Hematopoietic multipotent progenitor cell treated with erythropoietin and hydrocortisone succinate and interleukin-3 and kit ligand, for 8 days (in vitro differentiated cells): Measurements from ENCODE around the gene NREP.

Experiments
- DNase-seq: peaks from one replicate; pipeline ENCODE4 v3.0.0-alpha.2; 2015

Gene NREP

GRCh38 chr5:111764019-111764418 is 7.0 kb upstream of the NREP start:
- DNase-seq = no peak

DNA sequence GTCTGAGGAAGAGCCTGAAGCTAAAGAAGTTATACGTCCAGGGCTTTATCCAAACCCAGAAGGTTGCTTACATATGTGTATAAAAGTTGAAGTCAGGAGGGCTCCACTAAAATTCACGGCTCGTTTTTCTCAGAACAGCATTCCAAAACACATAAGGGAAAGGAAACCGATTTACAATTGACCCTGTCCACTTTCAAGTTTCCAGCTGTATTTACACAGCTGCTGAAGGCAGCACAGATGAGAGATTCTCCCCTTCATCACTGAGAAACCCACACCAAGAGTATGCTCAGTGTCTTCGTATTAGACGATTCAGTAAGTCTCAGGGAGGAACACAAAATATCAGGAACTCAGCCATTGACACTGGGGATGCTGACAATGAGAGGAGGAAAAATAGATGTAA is 5.9 kb upstream of the NREP start:
- DNase-seq = no peak

GRCh38 chr5:111758284-111758628 is 1.3 kb upstream of the NREP start:
- DNase-seq = no peak

DNA sequence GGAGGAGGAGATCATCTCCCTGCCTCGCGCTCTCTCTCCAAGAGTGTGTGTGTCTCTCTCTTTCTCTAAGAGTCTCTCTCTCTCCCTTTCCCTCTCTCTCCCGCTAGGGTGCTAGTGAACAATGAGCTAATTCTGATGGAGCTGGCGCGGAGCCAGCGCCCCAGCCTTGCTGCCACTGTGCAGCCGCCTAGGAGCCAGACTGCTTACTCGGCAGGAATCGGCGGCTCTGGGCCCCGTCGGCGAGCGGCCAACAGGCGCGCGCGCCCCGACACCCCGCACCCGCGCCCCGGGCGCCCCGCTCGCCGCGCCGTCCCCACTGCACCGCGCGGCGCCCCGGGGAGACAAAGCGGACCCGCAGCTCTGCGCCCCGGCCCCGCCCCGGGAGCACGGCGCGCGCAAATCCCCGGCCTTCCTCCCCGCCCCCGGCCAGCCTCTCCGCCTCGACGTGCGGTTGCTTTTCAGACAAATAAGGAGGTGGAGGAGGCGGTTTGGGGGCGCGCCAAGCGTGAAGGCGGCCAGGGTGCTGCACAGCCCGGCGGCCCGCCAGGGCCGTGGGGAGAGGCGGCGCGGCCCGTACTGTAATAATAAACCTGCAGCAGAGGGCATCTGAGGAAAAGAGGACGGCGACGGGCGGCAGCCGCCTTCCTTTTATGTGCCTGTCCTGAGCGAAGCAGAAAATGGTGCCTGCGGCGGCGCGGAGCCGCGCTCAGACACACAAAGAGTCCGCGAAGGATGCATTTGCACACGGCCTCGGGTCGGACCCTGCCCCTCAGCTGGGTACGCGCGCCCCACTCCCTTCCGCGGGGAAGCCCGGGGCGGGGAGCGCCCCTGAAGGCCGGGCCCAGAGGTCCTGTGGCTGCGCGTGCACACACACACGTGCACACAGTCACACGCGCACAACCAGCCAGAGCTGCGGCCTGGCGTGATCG is 625 bp upstream of the NREP start:
- DNase-seq = peak; percentile 94

- DNase-seq = peak; percentile 26
Observed at GRCh38 chr5:111755942-111756381, 1.0 kb downstream of the NREP start.

DNA sequence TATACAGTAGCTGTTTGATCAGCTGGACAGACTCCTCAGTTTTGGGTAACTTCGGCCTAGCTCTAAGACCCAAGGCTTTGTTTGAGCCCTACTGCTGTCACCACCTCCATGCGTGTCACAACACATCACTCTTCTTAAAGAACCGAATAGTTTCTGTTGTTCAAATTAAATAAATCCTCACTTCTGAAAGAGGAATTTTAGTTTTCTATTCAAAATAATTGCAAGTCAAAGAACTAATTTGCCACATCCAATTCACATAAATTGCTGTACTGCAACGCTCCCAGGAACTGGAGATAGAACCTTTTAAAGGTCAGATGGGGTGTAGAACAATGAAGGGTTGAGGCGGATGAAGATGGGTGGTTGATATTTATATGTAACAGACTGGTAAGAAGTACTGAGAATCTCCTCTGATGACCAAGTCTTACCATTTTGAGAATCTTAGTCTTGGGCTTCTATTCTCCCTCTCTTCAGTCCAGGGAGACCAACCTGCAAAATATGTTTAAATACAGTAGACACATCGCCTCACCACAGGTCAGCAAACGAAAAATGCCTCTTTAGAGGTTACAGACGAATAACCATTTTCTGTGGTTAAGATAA is 1.6 kb downstream of the NREP start:
- DNase-seq = peak; percentile 7

DNA sequence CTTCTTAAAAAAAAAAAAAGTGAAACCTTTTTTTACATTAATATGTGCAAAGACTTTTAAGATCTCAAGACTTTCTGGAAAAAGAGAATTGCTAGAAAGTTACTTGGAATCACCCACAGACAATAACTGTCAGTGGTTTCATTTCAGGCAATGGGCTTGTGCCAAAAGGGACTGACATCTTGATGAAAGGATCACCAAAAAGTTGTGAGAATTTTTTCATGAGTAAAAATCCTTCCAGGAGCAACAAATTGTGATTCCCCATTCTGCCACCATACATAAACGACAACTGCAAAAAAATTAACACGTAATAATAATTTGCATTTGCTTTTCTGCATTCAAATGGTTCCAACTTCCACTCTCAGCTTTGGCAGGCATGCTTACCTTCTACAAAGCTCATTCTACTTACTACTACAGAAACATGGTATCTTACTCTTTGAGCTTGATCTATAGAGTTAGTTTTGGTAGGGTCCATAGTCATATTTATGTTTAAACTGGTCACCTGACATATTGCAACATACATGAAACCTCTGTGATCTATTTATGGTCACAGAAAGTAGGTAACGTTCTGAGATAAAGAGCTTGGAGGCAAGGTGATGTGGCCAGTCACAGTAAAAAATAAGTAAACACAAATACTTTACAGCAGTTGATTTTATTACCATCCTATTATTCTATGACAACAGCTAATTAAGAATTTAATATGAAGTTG is 3.0 kb downstream of the NREP start:
- no peak for DNase-seq

- no peak for DNase-seq
Observed at GRCh38 chr5:111752426-111752965, 4.5 kb downstream of the NREP start.

GRCh38 chr5:111749303-111750026 is 7.5 kb downstream of the NREP start:
- no peak for DNase-seq

GRCh38 chr5:111748304-111748763 is 8.7 kb downstream of the NREP start:
- DNase-seq = peak; percentile 10

- no peak for DNase-seq
Observed at GRCh38 chr5:111747337-111747736, 9.7 kb downstream of the NREP start.

GRCh38 chr5:111746791-111747190 is 10.2 kb downstream of the NREP start:
- no peak for DNase-seq

DNA sequence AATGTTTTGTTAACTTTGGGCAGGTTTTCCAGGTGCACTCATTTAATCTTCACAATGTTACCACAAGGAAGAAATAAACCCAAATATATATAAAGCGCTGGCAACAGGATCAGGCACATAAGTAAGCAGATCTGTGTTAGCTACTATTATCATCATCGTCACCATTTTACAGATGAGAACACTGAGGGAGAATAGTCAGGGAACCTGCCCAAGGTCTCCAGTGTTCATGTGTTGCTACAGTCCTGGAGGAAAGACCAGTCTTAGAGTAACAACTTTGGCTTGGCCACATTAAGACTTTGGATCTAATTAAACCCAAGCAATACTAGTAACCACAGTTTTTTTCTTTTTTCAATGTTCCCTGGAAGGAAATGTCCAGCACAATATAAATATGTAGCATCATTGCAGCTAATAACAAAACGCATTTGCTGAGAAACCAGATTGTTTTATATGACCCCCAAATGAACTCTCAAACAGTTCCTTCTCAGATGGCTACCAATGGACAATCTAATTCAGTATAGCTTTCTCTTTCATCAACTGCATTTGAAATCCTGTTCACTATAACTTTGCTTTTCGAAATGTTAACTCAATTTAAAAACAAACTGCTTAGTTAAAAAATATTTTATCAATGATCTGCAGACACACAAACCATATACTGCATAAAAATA is 11.8 kb downstream of the NREP start:
- no peak for DNase-seq

DNA sequence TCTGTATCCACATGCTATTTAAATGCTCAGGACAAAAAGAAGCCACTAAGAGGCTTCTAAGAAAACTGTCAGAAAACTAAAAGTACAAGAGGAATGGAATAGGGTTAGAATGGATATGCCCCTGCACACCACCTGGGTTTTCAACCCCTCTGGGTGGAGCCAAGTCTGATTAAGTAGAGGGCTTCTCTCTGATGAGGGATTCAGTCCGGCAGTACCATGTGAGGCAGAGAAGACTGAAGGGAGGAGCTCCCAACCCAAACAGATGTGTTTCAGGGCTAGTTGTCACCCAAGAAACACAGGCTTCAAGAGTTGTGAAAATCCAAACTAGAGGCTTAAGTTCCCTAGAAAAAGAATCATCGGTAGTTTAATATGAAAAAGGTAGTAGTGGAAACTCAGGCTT is 12.5 kb downstream of the NREP start:
- no peak for DNase-seq

DNA sequence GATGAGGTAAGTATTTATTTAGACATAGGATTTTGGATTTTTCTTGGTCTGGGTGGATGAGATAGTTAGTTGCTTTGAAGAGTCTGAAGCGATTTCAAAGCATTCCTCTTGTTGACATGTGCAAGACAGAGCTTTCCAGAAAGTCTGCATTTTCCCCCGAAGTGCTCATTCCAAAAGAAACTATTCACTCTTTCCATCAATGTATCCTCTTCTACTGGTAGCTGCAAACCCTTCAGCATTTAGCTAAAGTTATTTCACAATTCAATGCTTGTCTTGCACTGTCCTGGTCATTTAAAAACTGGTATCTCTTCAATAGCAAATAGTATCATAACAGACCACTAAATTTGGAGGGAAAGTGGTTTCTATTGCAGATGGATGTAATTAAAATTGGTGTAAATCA is 13.0 kb downstream of the NREP start:
- no peak for DNase-seq

- no peak for DNase-seq
Observed at GRCh38 chr5:111743512-111743911, 13.5 kb downstream of the NREP start.

DNA sequence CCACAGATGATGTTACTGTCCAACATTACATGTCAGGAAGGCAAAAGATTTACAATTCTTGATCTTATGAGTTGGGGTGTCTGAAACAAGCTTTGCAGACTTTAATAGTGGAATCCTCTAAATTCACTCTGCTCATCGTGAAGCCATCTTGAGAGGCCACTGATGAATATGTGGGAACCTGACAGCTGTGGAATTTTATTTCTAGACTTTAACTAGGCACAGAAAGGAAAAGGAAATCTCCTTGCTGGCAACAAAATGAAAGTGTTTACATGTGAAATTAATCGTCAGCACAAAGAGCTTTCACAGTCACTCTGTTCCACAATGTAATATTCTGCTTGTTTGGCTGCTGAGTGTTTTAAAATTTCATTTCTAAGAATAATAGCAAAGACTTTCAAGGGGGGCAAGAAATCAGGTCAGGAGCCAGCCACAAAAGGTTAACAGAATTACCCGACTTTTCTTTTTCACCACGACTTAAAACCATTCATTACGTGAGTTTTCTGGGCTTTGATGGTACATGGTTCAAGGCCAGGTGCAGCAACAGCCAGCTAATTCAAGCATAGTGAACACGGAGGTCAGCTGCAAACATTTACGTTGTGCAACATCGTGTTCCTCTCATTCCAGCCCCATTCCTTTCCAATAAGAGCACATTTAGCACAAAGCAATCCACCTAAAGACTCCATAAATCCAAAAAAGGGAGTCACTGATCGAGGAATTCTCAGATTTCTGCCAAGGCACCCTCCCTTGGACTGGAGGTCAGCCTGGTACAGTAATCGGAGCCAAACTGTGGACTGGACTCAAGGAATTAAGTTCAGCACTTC is 14.6 kb downstream of the NREP start:
- DNase-seq = no peak

- DNase-seq = no peak
Observed at GRCh38 chr5:111741278-111741677, 15.7 kb downstream of the NREP start.

GRCh38 chr5:111739416-111739815 is 17.6 kb downstream of the NREP start:
- no peak for DNase-seq

DNA sequence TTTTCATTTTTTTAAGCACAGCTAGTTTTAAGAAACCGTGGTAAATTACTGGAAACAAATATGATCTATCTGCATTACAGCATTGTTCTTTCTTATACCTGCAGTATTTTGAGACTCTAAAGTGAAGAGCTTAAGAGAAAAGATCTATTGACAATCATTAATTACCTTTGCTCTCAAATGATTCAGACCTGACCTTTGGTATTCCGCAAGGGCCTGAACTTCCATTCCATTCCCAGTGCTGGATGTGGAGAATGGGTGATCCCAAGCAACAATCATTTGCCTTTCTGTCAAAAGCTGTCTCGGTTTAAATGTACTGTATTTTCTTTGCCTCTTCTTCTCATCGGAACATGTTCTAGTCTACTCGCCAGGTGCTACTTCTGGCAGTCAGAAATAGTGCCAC is 18.9 kb downstream of the NREP start:
- DNase-seq = no peak

DNA sequence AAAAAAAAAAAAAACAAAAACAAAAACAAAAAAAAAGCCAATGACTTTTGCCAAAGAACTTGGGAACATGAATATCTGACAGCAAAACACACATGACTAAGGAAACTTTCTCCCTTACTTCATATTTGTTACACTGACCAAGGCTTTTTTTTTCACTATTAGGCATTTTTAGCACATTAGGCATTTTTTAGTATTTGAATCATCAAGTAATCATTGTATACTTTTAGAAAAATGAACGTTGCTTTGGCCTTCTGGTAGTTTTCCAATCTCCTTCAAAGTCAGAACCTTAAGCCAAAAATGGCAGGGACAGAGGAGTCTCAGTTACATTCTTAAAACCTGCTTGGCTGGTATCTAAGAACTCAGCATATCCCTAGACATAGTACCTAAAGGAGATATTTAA is 19.3 kb downstream of the NREP start:
- no peak for DNase-seq
